HEK293 (cell line): ENCODE measurements around the gene RSPH1.

ENCODE experiments used
- CTCF ChIA-PET: fragments of 350-600 bp; formaldehyde crosslinking; extraction: SDS; loops from one replicate; lab custom pipeline; 2021; ENCODE audit warnings: antibody characterized with exemption; lab: Yijun Ruan, JAX
- POLR2A ChIA-PET: fragments of 300-600 bp; formaldehyde crosslinking; extraction: SDS; loops from one replicate; lab custom pipeline; 2020; ENCODE audit warnings: antibody characterized with exemption, inconsistent platforms; lab: Yijun Ruan, JAX
- H3K27ac ChIP-seq: fragments of 200-500 bp; sonication (Bioruptor generic); 2 replicates; pipeline ENCODE4 v1.5.1; 2014; ENCODE audit warnings: low read depth, low read length, control low read depth, inconsistent platforms; ENCODE audit errors: extremely low read depth
- H3K36me3 ChIP-seq, 2 experiments: fragments of 200-500 bp in 1 of 2; sonication (Bioruptor generic) in 1 of 2; 1 replicate in 1 of 2; 2 replicates in 1 of 2; pipeline ENCODE4 v1.5.1; 2014 to 2017; ENCODE audit warnings: inconsistent platforms in 2 of 2, low read length in 2 of 2; ENCODE audit not compliant: control insufficient read depth in 2 of 2, insufficient read depth in 1 of 2
- H3K4me1 ChIP-seq: fragments of 200-500 bp; sonication (Bioruptor generic); 2 replicates; pipeline ENCODE4 v1.5.1; 2014; ENCODE audit warnings: mild to moderate bottlenecking, low read length, inconsistent platforms; ENCODE audit not compliant: control insufficient read depth, insufficient read depth
- H3K4me3 ChIP-seq: 2 replicates; pipeline ENCODE4 v1.5.1; 2011; ENCODE audit warnings: low read depth, mild to moderate bottlenecking, control low read depth, low read length, moderate library complexity
- H3K9me3 ChIP-seq: fragments of 200-500 bp; sonication (Bioruptor generic); 2 replicates; pipeline ENCODE4 v1.5.1; 2014; ENCODE audit warnings: low read depth, low read length, inconsistent platforms; ENCODE audit not compliant: control insufficient read depth, insufficient read depth
- EGR2 ChIP-seq: fragments of 450-650 bp; formaldehyde crosslinking; IDR thresholded peaks from 2 replicates; pipeline ENCODE4 v1.5.1; 2016; ENCODE audit warnings: low read depth, missing biosample characterization, missing genetic modification characterization
- GFI1B ChIP-seq: fragments of 450-650 bp; formaldehyde crosslinking; IDR thresholded peaks from 2 replicates; pipeline ENCODE4 v1.5.1; 2016; ENCODE audit warnings: missing biosample characterization, missing genetic modification characterization
- HOXC10 ChIP-seq: sonication (generic); formaldehyde crosslinking; IDR thresholded peaks from 2 replicates; pipeline ENCODE4 v1.8.1; 2023; ENCODE audit warnings: mild to moderate bottlenecking, missing genetic modification reagents
- HOXD13 ChIP-seq: sonication (generic); formaldehyde crosslinking; IDR thresholded peaks from 2 replicates; pipeline ENCODE4 v1.8.0; 2022; ENCODE audit warnings: missing genetic modification reagents, borderline replicate concordance
- KLF9 ChIP-seq: fragments of 450-650 bp; formaldehyde crosslinking; IDR thresholded peaks from 2 replicates; pipeline ENCODE4 v1.5.1; 2016; ENCODE audit warnings: missing biosample characterization, missing genetic modification characterization, low read depth
- PRDM6 ChIP-seq: fragments of 450-650 bp; formaldehyde crosslinking; IDR thresholded peaks from 2 replicates; pipeline ENCODE4 v1.5.1; 2017; ENCODE audit warnings: missing biosample characterization, missing genetic modification characterization
- SALL2 ChIP-seq: fragments of 450-650 bp; formaldehyde crosslinking; IDR thresholded peaks from 2 replicates; pipeline ENCODE4 v1.5.0; 2017; ENCODE audit warnings: missing biosample characterization, mild to moderate bottlenecking, missing genetic modification characterization, borderline replicate concordance
- SP3 ChIP-seq: fragments of 450-650 bp; formaldehyde crosslinking; IDR thresholded peaks from 2 replicates; pipeline ENCODE4 v1.5.1; 2016; ENCODE audit warnings: missing biosample characterization, missing genetic modification characterization
- ZNF169 ChIP-seq: fragments of 450-650 bp; formaldehyde crosslinking; IDR thresholded peaks from 2 replicates; pipeline ENCODE4 v1.5.1; 2016; ENCODE audit warnings: missing biosample characterization, missing genetic modification characterization
- ZNF223 ChIP-seq: fragments of 450-650 bp; formaldehyde crosslinking; IDR thresholded peaks from 2 replicates; pipeline ENCODE4 v1.5.1; 2016; ENCODE audit warnings: missing biosample characterization, missing genetic modification characterization
- ZNF26 ChIP-seq: fragments of 450-650 bp; formaldehyde crosslinking; IDR thresholded peaks from 2 replicates; pipeline ENCODE4 v1.5.1; 2016; ENCODE audit warnings: missing biosample characterization, missing genetic modification characterization
- ZNF394 ChIP-seq: fragments of 450-650 bp; formaldehyde crosslinking; IDR thresholded peaks from 2 replicates; pipeline ENCODE4 v1.5.1; 2016; ENCODE audit warnings: missing biosample characterization, missing genetic modification characterization, mild to moderate bottlenecking, moderate library complexity, borderline replicate concordance
- ZNF404 ChIP-seq: fragments of 450-650 bp; formaldehyde crosslinking; IDR thresholded peaks from 2 replicates; pipeline ENCODE4 v1.5.1; 2017; ENCODE audit warnings: missing biosample characterization, missing genetic modification characterization
- ZNF544 ChIP-seq: fragments of 450-650 bp; formaldehyde crosslinking; IDR thresholded peaks from 2 replicates; pipeline ENCODE4 v1.5.0; 2017; ENCODE audit warnings: missing biosample characterization, missing genetic modification characterization
- ZNF747 ChIP-seq: fragments of 450-650 bp; formaldehyde crosslinking; IDR thresholded peaks from 2 replicates; pipeline ENCODE4 v1.5.1; 2016; ENCODE audit warnings: missing biosample characterization, missing genetic modification characterization
- ZNF76 ChIP-seq: fragments of 450-650 bp; formaldehyde crosslinking; IDR thresholded peaks from 2 replicates; pipeline ENCODE4; 2016; ENCODE audit warnings: low read depth, missing biosample characterization, missing genetic modification characterization, borderline replicate concordance
- ZNF777 ChIP-seq: fragments of 450-650 bp; formaldehyde crosslinking; IDR thresholded peaks from 2 replicates; pipeline ENCODE4 v1.5.1; 2017; ENCODE audit warnings: missing biosample characterization, missing genetic modification characterization, borderline replicate concordance
- TF ChIP-seq, protein P1 (sequence below): fragments of 450-650 bp; formaldehyde crosslinking; IDR thresholded peaks from 2 replicates; pipeline ENCODE4 v1.5.1; 2017; ENCODE audit warnings: missing biosample characterization, missing genetic modification characterization

Gene RSPH1

DNA sequence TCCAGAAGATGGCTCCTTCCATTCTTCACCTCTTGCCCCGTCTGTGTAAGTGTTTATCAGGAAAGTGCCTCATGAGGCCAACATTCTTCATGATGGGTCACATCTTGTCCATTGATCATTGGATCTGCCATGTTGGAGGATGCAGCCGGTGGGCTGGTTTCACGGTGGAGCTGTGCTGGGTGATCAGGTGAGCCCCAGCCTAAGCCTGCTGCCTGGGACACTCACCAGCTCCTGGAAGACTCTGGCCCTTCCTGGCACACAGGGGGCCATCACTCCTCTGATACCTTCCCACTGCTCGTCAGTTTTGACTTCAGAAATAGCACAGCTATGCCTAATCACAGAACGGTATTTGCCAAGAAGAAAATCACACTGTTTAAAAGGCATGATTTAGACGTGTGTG is 54.1 kb downstream of the RSPH1 start:
- ChIA-PET POLR2A (no interaction called here), CTCF (interaction anchor here (1.4 kb wide), 1 partner anchor 8 kb away, joined by 4 read pairs; no protein-coding TSS in a partner anchor)
- Histone ChIP-seq H3K9me3 (no peaks in the 10 kb centered on the region), H3K4me1 (no peaks in the 10 kb centered on the region), H3K27ac (no peak overlapping the region), H3K36me3 (no peaks in the 10 kb centered on the region), H3K4me3 (no peak overlapping the region)
- no peak for TF ChIP-seq ZNF26 (tag by site-specific recombination)
- TF ChIP-seq SP3 (tag by site-specific recombination), result no peak
- no peak for TF ChIP-seq GFI1B (tag by site-specific recombination)
- TF ChIP-seq ZNF76, result no peak
- no peak for TF ChIP-seq ZNF404
- TF ChIP-seq ZNF777 (tag by site-specific recombination), result no peak
- TF ChIP-seq ZNF169 (tag by site-specific recombination), result no peak
- no peak for TF ChIP-seq KLF9 (tag by site-specific recombination)
- TF ChIP-seq ZNF394, result no peak
- TF ChIP-seq ZNF223 (tag by site-specific recombination), result no peak

- H3K27ac ChIP-seq, result no peak overlapping the region
- no peaks in the 10 kb centered on the region for H3K9me3 ChIP-seq
- CTCF ChIA-PET, result no interaction called here
- POLR2A ChIA-PET, result no interaction called here
- H3K4me3 ChIP-seq, result no peak overlapping the region
- H3K36me3 ChIP-seq, result no peaks in the 10 kb centered on the region
- no peak for TF ChIP-seq HOXC10 (CRISPR knock-in tag)
- no peak for TF ChIP-seq EGR2 (tag by site-specific recombination)
- TF ChIP-seq ZNF747 (tag by site-specific recombination), result no peak
- no peak for TF ChIP-seq PRDM6
- TF ChIP-seq, protein P1, sequence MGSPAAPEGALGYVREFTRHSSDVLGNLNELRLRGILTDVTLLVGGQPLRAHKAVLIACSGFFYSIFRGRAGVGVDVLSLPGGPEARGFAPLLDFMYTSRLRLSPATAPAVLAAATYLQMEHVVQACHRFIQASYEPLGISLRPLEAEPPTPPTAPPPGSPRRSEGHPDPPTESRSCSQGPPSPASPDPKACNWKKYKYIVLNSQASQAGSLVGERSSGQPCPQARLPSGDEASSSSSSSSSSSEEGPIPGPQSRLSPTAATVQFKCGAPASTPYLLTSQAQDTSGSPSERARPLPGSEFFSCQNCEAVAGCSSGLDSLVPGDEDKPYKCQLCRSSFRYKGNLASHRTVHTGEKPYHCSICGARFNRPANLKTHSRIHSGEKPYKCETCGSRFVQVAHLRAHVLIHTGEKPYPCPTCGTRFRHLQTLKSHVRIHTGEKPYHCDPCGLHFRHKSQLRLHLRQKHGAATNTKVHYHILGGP (tag by site-specific recombination), result no peak
- no peak for TF ChIP-seq HOXD13
- no peak for TF ChIP-seq SALL2 (tag by site-specific recombination)
- TF ChIP-seq ZNF544 (tag by site-specific recombination), result no peak
- no peaks in the 10 kb centered on the region for H3K4me1 ChIP-seq
These were observed 55.7 kb downstream of the RSPH1 start for GRCh38 chr21:42440187-42440792.
